ENCODE measurements around the gene OR52E8. TPM values are rescaled to one million over a fixed set of nuclear protein-coding genes. Genes with fewer than 3 reads are reported as not detected.

Gene OR52E8
- total and polyA plus RNA-seq, 4 donors: 0.18 TPM; not detected in 3

DNA sequence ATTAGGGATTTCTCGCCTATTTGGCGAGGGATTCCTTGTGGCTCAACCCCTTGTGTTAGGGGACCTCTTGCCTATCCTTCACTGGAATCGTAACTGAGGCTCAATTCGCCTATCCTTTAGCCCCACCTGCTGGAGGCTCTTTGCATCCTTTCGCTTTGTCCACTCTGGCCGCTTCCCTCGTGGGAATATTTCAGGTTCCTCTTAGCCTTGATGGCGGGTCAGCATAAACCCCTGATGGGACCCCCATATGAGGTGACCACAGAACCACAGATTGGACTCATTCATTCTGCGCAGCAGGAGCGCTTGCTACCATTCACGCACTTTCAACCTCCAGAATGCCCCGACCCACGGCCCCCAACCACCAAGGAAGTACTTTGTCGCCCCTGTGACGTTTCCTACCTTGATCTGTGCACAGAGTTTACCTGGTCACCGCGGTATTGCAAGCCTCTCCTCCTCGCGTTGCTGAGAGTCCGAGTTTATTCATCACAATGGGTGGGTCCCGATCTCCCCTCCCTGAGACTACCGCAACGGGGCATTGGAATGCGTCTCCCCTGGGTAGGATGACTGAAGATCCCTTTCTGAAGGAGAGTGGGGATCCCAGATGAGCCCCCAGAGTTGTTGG, 48.9 kb downstream of the OR52E8 start, which contains the start of gene OR52N2:
Gene OR52N2, plus strand, starts transcription at position 425 of the 622 bp plus-strand sequence. CDS start 11,412 bp downstream, outside the sequence.
- H3K4me1 ChIP-seq (ENCODE audit: control insufficient read depth in 5 of 5, insufficient read depth in 5 of 5, low read length in 5 of 5): peaks cover 0 to 5% (median 0%) of the 10 kb centered on the region in 5 donors
- TF ChIP-seq, protein P1, sequence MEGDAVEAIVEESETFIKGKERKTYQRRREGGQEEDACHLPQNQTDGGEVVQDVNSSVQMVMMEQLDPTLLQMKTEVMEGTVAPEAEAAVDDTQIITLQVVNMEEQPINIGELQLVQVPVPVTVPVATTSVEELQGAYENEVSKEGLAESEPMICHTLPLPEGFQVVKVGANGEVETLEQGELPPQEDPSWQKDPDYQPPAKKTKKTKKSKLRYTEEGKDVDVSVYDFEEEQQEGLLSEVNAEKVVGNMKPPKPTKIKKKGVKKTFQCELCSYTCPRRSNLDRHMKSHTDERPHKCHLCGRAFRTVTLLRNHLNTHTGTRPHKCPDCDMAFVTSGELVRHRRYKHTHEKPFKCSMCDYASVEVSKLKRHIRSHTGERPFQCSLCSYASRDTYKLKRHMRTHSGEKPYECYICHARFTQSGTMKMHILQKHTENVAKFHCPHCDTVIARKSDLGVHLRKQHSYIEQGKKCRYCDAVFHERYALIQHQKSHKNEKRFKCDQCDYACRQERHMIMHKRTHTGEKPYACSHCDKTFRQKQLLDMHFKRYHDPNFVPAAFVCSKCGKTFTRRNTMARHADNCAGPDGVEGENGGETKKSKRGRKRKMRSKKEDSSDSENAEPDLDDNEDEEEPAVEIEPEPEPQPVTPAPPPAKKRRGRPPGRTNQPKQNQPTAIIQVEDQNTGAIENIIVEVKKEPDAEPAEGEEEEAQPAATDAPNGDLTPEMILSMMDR (IDR thresholded peaks at IDR 0.05; ENCODE audit: control extremely low read depth, extremely low read depth): peak; percentile 82
- H3K27ac ChIP-seq (ENCODE audit: low read depth in 1 of 2, low read length in 1 of 2): no peak within 1 kb of the TSS
- ATAC-seq (ENCODE audit: insufficient read depth, low FRiP score) (peak; percentile 95), DNase-seq (peak; percentile 79 to 86 (median 80))
- H3K9me3 ChIP-seq (ENCODE audit: control insufficient read depth in 4 of 4, insufficient read depth in 3 of 4, low read length in 3 of 4): peaks cover 0 to 4% (median 0%) of the 10 kb centered on the region in 4 donors
- H3K27me3 ChIP-seq (ENCODE audit: control insufficient read depth in 3 of 3, insufficient read depth in 3 of 3, low read length in 2 of 3): no peaks in the 10 kb centered on the region
- no peaks in the 10 kb centered on the region for H3K36me3 ChIP-seq (ENCODE audit: control insufficient read depth in 4 of 4, insufficient read depth in 4 of 4, low read length in 4 of 4)
- H3K4me3 ChIP-seq: peak within 1 kb of the TSS; percentile 58
- peak within 1 kb of the TSS; percentile 64 to 70 for H3K9ac ChIP-seq (ENCODE audit: insufficient read depth in 1 of 2, low read length in 2 of 2)
- WGBS, 2 donors: 7 to 15% methylated on average over 24 of the region's 24 CpGs

DNA sequence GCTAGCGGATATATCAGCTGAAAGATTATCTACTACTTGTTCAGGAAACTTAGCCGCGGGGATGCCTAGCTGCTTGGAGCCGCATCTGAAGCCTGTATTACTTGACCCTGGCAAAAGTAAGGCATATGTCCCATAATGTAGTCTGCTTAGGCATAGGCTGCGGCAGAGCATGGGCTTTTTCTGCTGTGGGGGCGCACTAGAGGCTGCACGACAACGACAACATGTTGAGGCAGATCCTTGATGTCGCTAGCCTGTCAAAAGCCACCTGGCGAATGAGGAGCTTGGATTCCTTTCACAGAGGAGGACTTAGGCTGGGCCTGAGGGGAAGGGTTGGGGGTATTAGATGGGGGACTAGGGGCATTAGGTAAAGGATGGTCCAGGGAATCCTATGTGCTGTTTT, 49.9 kb downstream of the OR52E8 start:
- H3K36me3 ChIP-seq (ENCODE audit: control insufficient read depth in 4 of 4, insufficient read depth in 4 of 4, low read length in 4 of 4): no peaks in the 10 kb centered on the region
- no peak for DNase-seq
- no peak overlapping the region for H3K9ac ChIP-seq (ENCODE audit: insufficient read depth in 1 of 2, low read length in 2 of 2)
- H3K4me3 ChIP-seq: no peak overlapping the region
- peaks cover 0 to 5% (median 0%) of the 10 kb centered on the region in 5 donors for H3K4me1 ChIP-seq (ENCODE audit: control insufficient read depth in 5 of 5, insufficient read depth in 5 of 5, low read length in 5 of 5)
- TF ChIP-seq, protein P1 (IDR thresholded peaks at IDR 0.05; ENCODE audit: control extremely low read depth, extremely low read depth): no peak
- H3K27me3 ChIP-seq (ENCODE audit: control insufficient read depth in 3 of 3, insufficient read depth in 3 of 3, low read length in 2 of 3): no peaks in the 10 kb centered on the region
- ATAC-seq (ENCODE audit: insufficient read depth, low FRiP score): no peak
- no peak overlapping the region for H3K27ac ChIP-seq (ENCODE audit: low read depth in 1 of 2, low read length in 1 of 2)
- H3K9me3 ChIP-seq (ENCODE audit: control insufficient read depth in 4 of 4, insufficient read depth in 3 of 4, low read length in 3 of 4): peaks cover 0 to 4% (median 0%) of the 10 kb centered on the region in 4 donors
- WGBS, 2 donors: 71 to 84% methylated on average over 10 of the region's 10 CpGs

Other genes with a start within 250 kb of the OR52E8 start
- 10 to 100 TPM in 1 of 2 donors, 1 to 10 TPM in 1; 8.5 to 10.9 TPM for gene TRIM34, start 232.7 kb downstream of the OR52E8 start, total RNA-seq
- gene TRIM34, start 232.7 kb downstream of the OR52E8 start, polyA plus RNA-seq: 1 to 10 TPM; 4.1 to 8.0 TPM
- 10 to 100 TPM; 34.1 to 46.0 TPM for gene TRIM5, start 172.6 kb downstream of the OR52E8 start, total RNA-seq
- gene TRIM5, start 172.6 kb downstream of the OR52E8 start, polyA plus RNA-seq: 10 to 100 TPM; 12.3 to 15.3 TPM
- 100 to 1,000 TPM; 107 to 128 TPM for gene TRIM22, start 167.9 kb downstream of the OR52E8 start, total RNA-seq
- gene TRIM22, start 167.9 kb downstream of the OR52E8 start, polyA plus RNA-seq: 100 to 1,000 TPM in 1 of 2 donors, 10 to 100 TPM in 1; 59.0 to 173 TPM
- gene OR56B1, start 121.2 kb downstream of the OR52E8 start, total RNA-seq: not detected
- under 1 TPM; 0.03 to 0.08 TPM for gene OR56B1, start 121.2 kb downstream of the OR52E8 start, polyA plus RNA-seq
- gene OR52N4, start 103.4 kb downstream of the OR52E8 start, total RNA-seq: under 1 TPM; 0.26 to 0.28 TPM
- gene OR52N4, start 103.4 kb downstream of the OR52E8 start, polyA plus RNA-seq: under 1 TPM; 0.31 to 0.41 TPM
- gene OR52N5, start 74.3 kb downstream of the OR52E8 start, total RNA-seq: not detected
- gene OR52N5, start 74.3 kb downstream of the OR52E8 start, polyA plus RNA-seq: not detected
- not detected for gene OR52N1, start 66.4 kb downstream of the OR52E8 start, total RNA-seq
- not detected for gene OR52N1, start 66.4 kb downstream of the OR52E8 start, polyA plus RNA-seq
- gene OR52N2, start 48.8 kb downstream of the OR52E8 start, total RNA-seq: not detected
- gene OR52N2, start 48.8 kb downstream of the OR52E8 start, polyA plus RNA-seq: under 1 TPM in 1 of 2 donors, not detected in 1; 0.06 TPM
- gene OR52E6, start 15.8 kb downstream of the OR52E8 start, total RNA-seq: not detected
- gene OR52E6, start 15.8 kb downstream of the OR52E8 start, polyA plus RNA-seq: not detected
- not detected for gene OR52E4, start 22.9 kb upstream of the OR52E8 start, total RNA-seq
- gene OR52E4, start 22.9 kb upstream of the OR52E8 start, polyA plus RNA-seq: not detected
- not detected for gene OR52E5, start 35.5 kb upstream of the OR52E8 start, total RNA-seq
- gene OR52E5, start 35.5 kb upstream of the OR52E8 start, polyA plus RNA-seq: not detected
- gene OR56A3, start 84.6 kb upstream of the OR52E8 start, total RNA-seq: not detected
- not detected for gene OR56A3, start 84.6 kb upstream of the OR52E8 start, polyA plus RNA-seq
- gene OR56A5, start 110.8 kb upstream of the OR52E8 start, total RNA-seq: not detected
- gene OR56A5, start 110.8 kb upstream of the OR52E8 start, polyA plus RNA-seq: not detected
- under 1 TPM; 0.18 to 0.23 TPM for gene OR52L1, start 129.3 kb upstream of the OR52E8 start, total RNA-seq
- gene OR52L1, start 129.3 kb upstream of the OR52E8 start, polyA plus RNA-seq: not detected
- under 1 TPM in 1 of 2 donors, not detected in 1; 0.06 TPM for gene OR56A4, start 149.3 kb upstream of the OR52E8 start, total RNA-seq
- not detected for gene OR56A4, start 149.3 kb upstream of the OR52E8 start, polyA plus RNA-seq
- gene OR56A1, start 173.1 kb upstream of the OR52E8 start, total RNA-seq: under 1 TPM in 1 of 2 donors, not detected in 1; 0.09 TPM
- not detected for gene OR56A1, start 173.1 kb upstream of the OR52E8 start, polyA plus RNA-seq
- not detected for gene OR56B4, start 250.0 kb upstream of the OR52E8 start, total RNA-seq
- not detected for gene OR56B4, start 250.0 kb upstream of the OR52E8 start, polyA plus RNA-seq

Measured in lung (tissue), 12 donors.